Measurements from ENCODE around the gene TSR3. TPM values are rescaled to one million over a fixed set of nuclear protein-coding genes. Genes with fewer than 3 reads are reported as not detected.
A peak's percentile ranks its signal among the peaks of the same experiment; 100 is the strongest.

TSR3 gene
- total RNA-seq, 6 donors from 2014 or later = 55.6 to 74.5 (median 65.1) TPM

GRCh38 chr16:1340730-1341494 lies 10.8 kb downstream of the TSR3 start:
- no peak overlapping the region for H3K4me3 ChIP-seq
- H3K9me3 ChIP-seq = no peaks in the 10 kb centered on the region
- peaks cover 0 to under 1% (median 0%) of the 10 kb centered on the region in 4 donors for H3K27me3 ChIP-seq
- 85 to 90% methylated on average over 16 to 28 of the region's 36 CpGs for WGBS, 2 donors
- ATAC-seq (ENCODE audit: low FRiP score in 2 of 2) (no peak), DNase-seq (peak in 1 of 2 donors; percentile 67)
- no peaks in the 10 kb centered on the region for H3K36me3 ChIP-seq
- H3K27ac ChIP-seq = no peak overlapping the region
- TF ChIP-seq EP300 (IDR thresholded peaks at IDR 0.05) (no peak), POLR2AphosphoS5 (IDR thresholded peaks at IDR 0.05) (no peak), POLR2A (IDR thresholded peaks at IDR 0.05) (no peak), CTCF (IDR thresholded peaks at IDR 0.05) (no peak)
- H3K4me1 ChIP-seq = peaks cover 9 to 23% (median 19%) of the 10 kb centered on the region in 4 donors

- no peak overlapping the region for H3K27ac ChIP-seq
- peaks cover 0 to 19% (median 7%) of the 10 kb centered on the region in 4 donors for H3K27me3 ChIP-seq
- no peak for ATAC-seq (ENCODE audit: low FRiP score in 2 of 2)
- peak in 1 of 2 donors; percentile 67 for DNase-seq
- TF ChIP-seq CTCF (IDR thresholded peaks at IDR 0.05) (no peak), EP300 (IDR thresholded peaks at IDR 0.05) (no peak), POLR2AphosphoS5 (IDR thresholded peaks at IDR 0.05) (no peak), POLR2A (IDR thresholded peaks at IDR 0.05) (no peak)
- 75 to 78% methylated on average over 17 to 24 of the region's 31 CpGs for WGBS, 2 donors
- H3K9me3 ChIP-seq = no peaks in the 10 kb centered on the region
- no peaks in the 10 kb centered on the region for H3K36me3 ChIP-seq
- H3K4me3 ChIP-seq = no peak overlapping the region
- peaks cover 13 to 32% (median 23%) of the 10 kb centered on the region in 4 donors for H3K4me1 ChIP-seq
Observed at GRCh38 chr16:1338855-1339675, 12.6 kb downstream of the TSR3 start.

- ATAC-seq (ENCODE audit: low FRiP score in 2 of 2) = no peak
- WGBS, 2 donors = 35 to 83% methylated on average over 6 to 7 of the region's 30 CpGs
Observed at GRCh38 chr16:1338119-1338730, 13.5 kb downstream of the TSR3 start.

GRCh38 chr16:1337486-1337885 lies 14.2 kb downstream of the TSR3 start:
- Histone ChIP-seq H3K36me3 (no peaks in the 10 kb centered on the region), H3K27ac (no peak overlapping the region), H3K27me3 (peaks cover 0 to 35% (median 22%) of the 10 kb centered on the region in 4 donors), H3K4me1 (peaks cover 19 to 34% (median 27%) of the 10 kb centered on the region in 4 donors), H3K4me3 (no peak overlapping the region), H3K9me3 (no peaks in the 10 kb centered on the region)
- ATAC-seq (ENCODE audit: low FRiP score in 2 of 2) (no peak), DNase-seq (peak in 1 of 2 donors; percentile 51)
- TF ChIP-seq POLR2A (IDR thresholded peaks at IDR 0.05) = no peak
- WGBS, 2 donors = 64% methylated on average over 9 of the region's 9 CpGs; no CpG with 5 or more reads in 1 of the 2 donors

More at GRCh38 chr16:1338119-1338730, 13.5 kb downstream of the TSR3 start:
- DNase-seq = peak; percentile 43 to 79
- Histone ChIP-seq H3K27ac (no peak overlapping the region), H3K9me3 (no peaks in the 10 kb centered on the region), H3K4me1 (peaks cover 19 to 34% (median 25%) of the 10 kb centered on the region in 4 donors), H3K27me3 (peaks cover 0 to 27% (median 15%) of the 10 kb centered on the region in 4 donors), H3K4me3 (no peak overlapping the region), H3K36me3 (no peaks in the 10 kb centered on the region)
- no peak for TF ChIP-seq POLR2AphosphoS5 (IDR thresholded peaks at IDR 0.05)
- TF ChIP-seq POLR2A (IDR thresholded peaks at IDR 0.05) = no peak
- TF ChIP-seq EP300 (IDR thresholded peaks at IDR 0.05) = no peak
- peak in 5 of 6 experiments; percentile 15 to 41 (median 21) for TF ChIP-seq CTCF (IDR thresholded peaks at IDR 0.05)

GRCh38 chr16:1336619-1337018 lies 15.1 kb downstream of the TSR3 start:
- whole genome bisulfite sequencing, 2 donors = 70 to 88% methylated on average over 11 to 14 of the region's 15 CpGs
- TF ChIP-seq EP300 (IDR thresholded peaks at IDR 0.05) = no peak
- no peak for TF ChIP-seq POLR2AphosphoS5 (IDR thresholded peaks at IDR 0.05)
- TF ChIP-seq POLR2A (IDR thresholded peaks at IDR 0.05) = no peak
- no peak for TF ChIP-seq CTCF (IDR thresholded peaks at IDR 0.05)
- H3K27ac ChIP-seq = no peak overlapping the region
- no peaks in the 10 kb centered on the region for H3K9me3 ChIP-seq
- peak in 1 of 2 donors; percentile 64 for DNase-seq
- H3K36me3 ChIP-seq = no peaks in the 10 kb centered on the region
- peaks cover 24 to 38% (median 31%) of the 10 kb centered on the region in 4 donors for H3K4me1 ChIP-seq
- no peak overlapping the region for H3K4me3 ChIP-seq
- no peak for ATAC-seq (ENCODE audit: low FRiP score in 2 of 2)
- H3K27me3 ChIP-seq = peaks cover 0 to 43% (median 26%) of the 10 kb centered on the region in 4 donors

Data from upper lobe of left lung (tissue), 6 donors.